ENCODE data around the gene AGBL4.

AGBL4 gene

DNA sequence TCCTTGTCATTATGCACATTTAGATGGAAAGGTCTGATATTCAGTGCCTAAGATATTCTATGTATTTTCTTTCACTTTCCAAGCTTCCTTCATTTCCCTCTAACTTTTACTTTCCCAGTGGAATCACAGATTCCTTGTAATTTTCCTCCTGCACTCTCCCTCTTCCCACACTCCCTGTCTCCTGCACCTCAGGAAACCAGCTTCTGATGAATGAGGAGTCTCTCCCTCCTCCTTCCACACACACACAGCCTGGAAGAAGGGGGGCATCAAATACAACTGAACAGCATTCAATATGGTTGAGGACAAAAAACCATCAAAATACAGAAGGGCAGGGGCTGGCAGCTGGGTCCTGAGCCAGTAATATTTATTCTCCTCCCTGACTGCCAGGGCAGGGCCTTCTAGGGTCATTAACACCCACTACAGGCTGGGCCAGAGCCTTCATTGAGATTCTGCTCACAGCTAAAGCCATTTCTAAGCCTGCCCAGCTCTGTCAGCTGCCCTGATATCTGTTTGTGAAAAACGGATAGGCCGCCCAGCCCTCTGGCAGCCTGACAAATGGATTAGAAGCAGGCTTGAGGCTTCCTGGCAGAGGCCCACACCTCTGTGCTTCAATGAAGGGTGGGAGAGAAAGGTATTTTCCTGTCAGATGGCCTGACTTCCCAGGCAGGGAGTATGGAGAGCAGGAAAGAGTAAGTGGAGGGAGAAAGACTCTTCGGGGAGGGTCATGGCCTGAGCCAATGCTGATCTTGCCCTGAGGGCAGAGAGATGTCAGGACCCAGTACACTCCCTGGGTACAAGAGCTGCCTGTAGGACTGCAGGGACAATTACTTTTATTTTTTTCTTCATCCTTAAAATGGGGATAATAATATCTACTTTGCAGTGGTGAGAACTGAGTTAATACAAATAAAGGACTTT is 1412.9 kb downstream of the AGBL4 start:
- Histone ChIP-seq H3K79me2 (ENCODE audit: insufficient read depth, low read length) (no peaks in the 10 kb centered on the region), H3K27me3 (ENCODE audit: insufficient read depth, low read length, poor library complexity) (peaks cover 17% of the 10 kb centered on the region), H4K20me1 (ENCODE audit: insufficient read depth, low read length) (no peaks in the 10 kb centered on the region), H3K36me3 (ENCODE audit: insufficient read depth, low read length) (no peaks in the 10 kb centered on the region), H3K27ac (ENCODE audit: low read length) (no peak overlapping the region), H3K4me1 (ENCODE audit: insufficient read depth, low read length) (no peaks in the 10 kb centered on the region), H3K4me2 (ENCODE audit: insufficient read depth, low read length) (no peak overlapping the region), H3K4me3 (ENCODE audit: low read depth in 1 of 2, low read length in 2 of 2) (no peak overlapping the region), H2AFZ (ENCODE audit: low read depth, low read length) (no peak overlapping the region), H3K9me3 (ENCODE audit: insufficient read depth, low read length, severe bottlenecking) (no peaks in the 10 kb centered on the region), H3K9ac (ENCODE audit: low read depth, low read length) (no peak overlapping the region)
- DNase-seq (no peak), ATAC-seq (ENCODE audit: insufficient read depth, low read depth) (no peak)
- TF ChIP-seq EZH2 (IDR thresholded peaks at IDR 0.05; ENCODE audit: borderline replicate concordance, low read depth, low read length, severe bottlenecking), result no peak
- TF ChIP-seq, protein P1, sequence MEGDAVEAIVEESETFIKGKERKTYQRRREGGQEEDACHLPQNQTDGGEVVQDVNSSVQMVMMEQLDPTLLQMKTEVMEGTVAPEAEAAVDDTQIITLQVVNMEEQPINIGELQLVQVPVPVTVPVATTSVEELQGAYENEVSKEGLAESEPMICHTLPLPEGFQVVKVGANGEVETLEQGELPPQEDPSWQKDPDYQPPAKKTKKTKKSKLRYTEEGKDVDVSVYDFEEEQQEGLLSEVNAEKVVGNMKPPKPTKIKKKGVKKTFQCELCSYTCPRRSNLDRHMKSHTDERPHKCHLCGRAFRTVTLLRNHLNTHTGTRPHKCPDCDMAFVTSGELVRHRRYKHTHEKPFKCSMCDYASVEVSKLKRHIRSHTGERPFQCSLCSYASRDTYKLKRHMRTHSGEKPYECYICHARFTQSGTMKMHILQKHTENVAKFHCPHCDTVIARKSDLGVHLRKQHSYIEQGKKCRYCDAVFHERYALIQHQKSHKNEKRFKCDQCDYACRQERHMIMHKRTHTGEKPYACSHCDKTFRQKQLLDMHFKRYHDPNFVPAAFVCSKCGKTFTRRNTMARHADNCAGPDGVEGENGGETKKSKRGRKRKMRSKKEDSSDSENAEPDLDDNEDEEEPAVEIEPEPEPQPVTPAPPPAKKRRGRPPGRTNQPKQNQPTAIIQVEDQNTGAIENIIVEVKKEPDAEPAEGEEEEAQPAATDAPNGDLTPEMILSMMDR (IDR thresholded peaks at IDR 0.05; ENCODE audit: borderline replicate concordance, extremely low read depth, low read length, poor library complexity, severe bottlenecking), result no peak

DNA sequence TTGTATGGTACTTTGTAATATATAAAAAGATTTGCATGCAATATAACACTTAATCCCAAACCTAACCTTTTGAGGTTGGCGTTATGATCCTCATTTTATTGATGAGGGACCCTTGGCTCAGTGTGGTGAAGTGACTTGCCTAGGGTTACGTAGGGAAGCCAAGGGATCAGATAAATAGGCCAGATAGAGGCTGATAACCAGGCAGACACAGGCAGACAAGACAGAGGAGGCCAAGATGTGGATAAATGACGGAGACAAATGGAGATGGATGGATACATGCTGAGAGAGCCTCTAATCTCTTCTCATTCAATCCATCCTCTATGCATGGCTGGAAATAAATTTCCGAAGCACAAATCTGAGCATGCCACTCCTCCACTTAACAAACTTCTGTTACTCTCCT is 1414.9 kb downstream of the AGBL4 start:
- Histone ChIP-seq H4K20me1 (ENCODE audit: insufficient read depth, low read length) (no peaks in the 10 kb centered on the region), H3K9me3 (ENCODE audit: insufficient read depth, low read length, severe bottlenecking) (no peaks in the 10 kb centered on the region), H3K9ac (ENCODE audit: low read depth, low read length) (no peak overlapping the region), H2AFZ (ENCODE audit: low read depth, low read length) (no peak overlapping the region), H3K4me2 (ENCODE audit: insufficient read depth, low read length) (no peak overlapping the region), H3K4me1 (ENCODE audit: insufficient read depth, low read length) (no peaks in the 10 kb centered on the region), H3K4me3 (ENCODE audit: low read depth in 1 of 2, low read length in 2 of 2) (no peak overlapping the region), H3K79me2 (ENCODE audit: insufficient read depth, low read length) (no peaks in the 10 kb centered on the region), H3K27ac (ENCODE audit: low read length) (no peak overlapping the region), H3K36me3 (ENCODE audit: insufficient read depth, low read length) (no peaks in the 10 kb centered on the region), H3K27me3 (ENCODE audit: insufficient read depth, low read length, poor library complexity) (peaks cover 11% of the 10 kb centered on the region)
- no peak for DNase-seq
- no peak for TF ChIP-seq EZH2 (IDR thresholded peaks at IDR 0.05; ENCODE audit: borderline replicate concordance, low read depth, low read length, severe bottlenecking)
- TF ChIP-seq, protein P1 (IDR thresholded peaks at IDR 0.05; ENCODE audit: borderline replicate concordance, extremely low read depth, low read length, poor library complexity, severe bottlenecking), result no peak
- no peak for ATAC-seq (ENCODE audit: insufficient read depth, low read depth)

DNA sequence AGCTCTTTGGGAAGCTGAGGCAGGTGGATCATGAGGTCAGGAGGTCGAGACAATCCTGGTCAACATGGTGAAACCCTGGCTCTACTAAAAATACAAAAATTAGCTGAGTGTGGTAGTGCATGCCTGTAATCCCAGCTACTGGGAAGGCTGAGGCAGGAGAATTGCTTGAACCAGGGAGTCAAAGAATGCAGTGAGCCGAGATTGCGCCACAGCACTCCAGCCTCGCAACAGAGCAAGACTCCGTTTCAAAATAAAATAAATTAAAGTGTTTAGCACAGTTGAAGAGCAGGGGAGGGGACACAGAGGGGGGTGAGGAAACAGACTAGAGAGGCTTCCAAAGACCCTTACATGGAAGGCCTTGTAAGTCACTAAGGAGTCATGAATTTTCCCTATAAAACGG is 1420.5 kb downstream of the AGBL4 start:
- H3K4me1 ChIP-seq (ENCODE audit: insufficient read depth, low read length), result no peaks in the 10 kb centered on the region
- H3K36me3 ChIP-seq (ENCODE audit: insufficient read depth, low read length), result no peaks in the 10 kb centered on the region
- H3K4me2 ChIP-seq (ENCODE audit: insufficient read depth, low read length), result no peak overlapping the region
- no peak overlapping the region for H2AFZ ChIP-seq (ENCODE audit: low read depth, low read length)
- H3K27me3 ChIP-seq (ENCODE audit: insufficient read depth, low read length, poor library complexity), result peaks cover 7% of the 10 kb centered on the region
- H3K9ac ChIP-seq (ENCODE audit: low read depth, low read length), result no peak overlapping the region
- H4K20me1 ChIP-seq (ENCODE audit: insufficient read depth, low read length), result no peaks in the 10 kb centered on the region
- H3K79me2 ChIP-seq (ENCODE audit: insufficient read depth, low read length), result no peaks in the 10 kb centered on the region
- DNase-seq (no peak), ATAC-seq (ENCODE audit: insufficient read depth, low read depth) (no peak)
- H3K4me3 ChIP-seq (ENCODE audit: low read depth in 1 of 2, low read length in 2 of 2), result no peak overlapping the region
- H3K9me3 ChIP-seq (ENCODE audit: insufficient read depth, low read length, severe bottlenecking), result no peaks in the 10 kb centered on the region
- no peak for TF ChIP-seq EZH2 (IDR thresholded peaks at IDR 0.05; ENCODE audit: borderline replicate concordance, low read depth, low read length, severe bottlenecking)
- TF ChIP-seq, protein P1 (IDR thresholded peaks at IDR 0.05; ENCODE audit: borderline replicate concordance, extremely low read depth, low read length, poor library complexity, severe bottlenecking), result no peak
- no peak overlapping the region for H3K27ac ChIP-seq (ENCODE audit: low read length)
